Breast epithelium (tissue), 3 donors: Measurements from ENCODE around the gene PCNX2.

Experiments
- POLR2AphosphoS5 ChIP-seq, 3 donors: sonication (generic); formaldehyde crosslinking; IDR thresholded peaks; one replicate each; pipeline ENCODE4 v1.6.1; 2017; ENCODE audit warnings: antibody characterized with exemption in 3 of 3
- TF ChIP-seq, protein P1 (sequence below), 3 donors: fragments of 450-650 bp; IDR thresholded peaks; one replicate each; pipeline ENCODE4 v1.5.1; 2016 to 2017; ENCODE audit warnings: antibody characterized with exemption in 3 of 3, mild to moderate bottlenecking in 3 of 3, moderate library complexity in 3 of 3

DNA sequence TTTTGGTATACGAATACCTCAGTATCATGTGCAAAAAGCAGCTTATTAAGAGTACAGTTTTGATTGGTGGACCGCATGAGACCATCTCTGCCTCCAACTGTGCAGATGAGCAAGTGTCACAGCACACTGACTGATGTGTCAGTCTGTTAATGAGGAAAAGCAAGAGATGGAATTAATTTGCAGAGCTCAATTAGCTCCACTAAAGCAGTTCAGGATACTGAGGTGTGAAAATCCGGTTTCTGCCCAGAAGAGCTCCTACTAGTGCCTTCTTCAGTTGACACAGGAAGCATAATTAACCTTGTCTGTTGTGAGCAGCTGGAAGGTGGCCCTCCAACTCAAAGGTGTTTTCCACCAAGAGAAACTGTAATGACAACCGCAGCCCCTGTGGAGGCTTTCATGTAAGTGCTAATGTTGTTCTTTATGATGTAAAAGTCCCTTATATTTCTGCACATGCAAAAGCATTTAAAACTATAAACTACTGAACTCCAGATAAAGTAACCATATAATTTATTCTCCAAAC lies 44.3 kb downstream of the PCNX2 start:
- TF ChIP-seq POLR2AphosphoS5 (IDR thresholded peaks at IDR 0.05), result no peak
- TF ChIP-seq, protein P1, sequence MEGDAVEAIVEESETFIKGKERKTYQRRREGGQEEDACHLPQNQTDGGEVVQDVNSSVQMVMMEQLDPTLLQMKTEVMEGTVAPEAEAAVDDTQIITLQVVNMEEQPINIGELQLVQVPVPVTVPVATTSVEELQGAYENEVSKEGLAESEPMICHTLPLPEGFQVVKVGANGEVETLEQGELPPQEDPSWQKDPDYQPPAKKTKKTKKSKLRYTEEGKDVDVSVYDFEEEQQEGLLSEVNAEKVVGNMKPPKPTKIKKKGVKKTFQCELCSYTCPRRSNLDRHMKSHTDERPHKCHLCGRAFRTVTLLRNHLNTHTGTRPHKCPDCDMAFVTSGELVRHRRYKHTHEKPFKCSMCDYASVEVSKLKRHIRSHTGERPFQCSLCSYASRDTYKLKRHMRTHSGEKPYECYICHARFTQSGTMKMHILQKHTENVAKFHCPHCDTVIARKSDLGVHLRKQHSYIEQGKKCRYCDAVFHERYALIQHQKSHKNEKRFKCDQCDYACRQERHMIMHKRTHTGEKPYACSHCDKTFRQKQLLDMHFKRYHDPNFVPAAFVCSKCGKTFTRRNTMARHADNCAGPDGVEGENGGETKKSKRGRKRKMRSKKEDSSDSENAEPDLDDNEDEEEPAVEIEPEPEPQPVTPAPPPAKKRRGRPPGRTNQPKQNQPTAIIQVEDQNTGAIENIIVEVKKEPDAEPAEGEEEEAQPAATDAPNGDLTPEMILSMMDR (IDR thresholded peaks at IDR 0.05), result no peak
